H9 (cell line): ENCODE data around the gene TMED10. TPM values are rescaled to one million over a fixed set of nuclear protein-coding genes. Genes with fewer than 3 reads are reported as not detected.

ENCODE experiments used
- DNase-seq: peaks from one replicate; pipeline ENCODE4 v3.0.0-alpha.2; 2017
- H2AFZ ChIP-seq: one replicate; pipeline ENCODE4 v1.6.1; 2013; ENCODE audit warnings: mild to moderate bottlenecking, low read length, control low read depth, moderate library complexity
- H2AK5ac ChIP-seq: 2 replicates; pipeline ENCODE4 v1.6.1; 2013; ENCODE audit warnings: low read length, control low read depth, mixed read lengths; ENCODE audit not compliant: insufficient read length
- H2BK120ac ChIP-seq: one replicate; pipeline ENCODE4 v1.6.1; 2013; ENCODE audit warnings: low read depth, mild to moderate bottlenecking, low read length, control low read depth, inconsistent platforms; ENCODE audit not compliant: poor library complexity, severe bottlenecking
- H2BK12ac ChIP-seq: 2 replicates; pipeline ENCODE4 v1.6.1; 2013; ENCODE audit warnings: low read length, control low read depth, mixed read lengths, low read depth; ENCODE audit not compliant: insufficient read length
- H2BK15ac ChIP-seq: 2 replicates; pipeline ENCODE4 v1.6.1; 2013; ENCODE audit warnings: low read depth, low read length, control low read depth
- H2BK20ac ChIP-seq: one replicate; pipeline ENCODE4 v1.6.1; 2013; ENCODE audit warnings: low read depth, mild to moderate bottlenecking, low read length, control low read depth, inconsistent platforms; ENCODE audit not compliant: poor library complexity, severe bottlenecking
- H2BK5ac ChIP-seq: 2 replicates; pipeline ENCODE4 v1.6.1; 2013; ENCODE audit warnings: low read length, control low read depth, mixed read lengths; ENCODE audit not compliant: insufficient read length
- H3K14ac ChIP-seq: 2 replicates; pipeline ENCODE4 v1.6.1; 2013; ENCODE audit warnings: low read length, control low read depth; ENCODE audit not compliant: insufficient read depth
- H3K18ac ChIP-seq: 2 replicates; pipeline ENCODE4 v1.6.1; 2013; ENCODE audit warnings: low read depth, mild to moderate bottlenecking, mixed read lengths, low read length, control low read depth; ENCODE audit not compliant: insufficient read length
- H3K23ac ChIP-seq: 2 replicates; pipeline ENCODE4 v1.6.1; 2013; ENCODE audit warnings: low read length, control low read depth, mixed read lengths, low read depth; ENCODE audit not compliant: insufficient read length
- H3K23me2 ChIP-seq: 2 replicates; pipeline ENCODE4 v1.6.1; 2013; ENCODE audit warnings: low read depth, mild to moderate bottlenecking, mixed read lengths, low read length, control low read depth; ENCODE audit not compliant: insufficient read length, poor library complexity, severe bottlenecking
- H3K27ac ChIP-seq: 2 replicates; pipeline ENCODE4 v1.5.1; 2013; ENCODE audit warnings: low read length, control low read depth, mixed read lengths, low read depth; ENCODE audit not compliant: insufficient read length
- H3K27me3 ChIP-seq: 2 replicates; pipeline ENCODE4 v1.6.1; 2013; ENCODE audit warnings: low read length, control low read depth, inconsistent platforms; ENCODE audit not compliant: insufficient read depth
- H3K4ac ChIP-seq: 2 replicates; pipeline ENCODE4 v1.6.1; 2013; ENCODE audit warnings: low read depth, mild to moderate bottlenecking, control low read depth, inconsistent platforms, low read length, moderate library complexity
- H3K4me1 ChIP-seq: 2 replicates; pipeline ENCODE4 v1.6.1; 2013; ENCODE audit warnings: low read length, control low read depth, inconsistent platforms; ENCODE audit not compliant: insufficient read depth
- H3K4me2 ChIP-seq: 2 replicates; pipeline ENCODE4 v1.6.1; 2013; ENCODE audit warnings: low read length, control low read depth, mixed read lengths; ENCODE audit not compliant: insufficient read length, insufficient read depth
- H3K56ac ChIP-seq: 2 replicates; pipeline ENCODE4 v1.6.1; 2013; ENCODE audit warnings: low read depth, mild to moderate bottlenecking, mixed read lengths, low read length, control low read depth; ENCODE audit not compliant: insufficient read length
- H3K79me1 ChIP-seq: 2 replicates; pipeline ENCODE4 v1.6.1; 2013; ENCODE audit warnings: low read depth, mild to moderate bottlenecking, moderate library complexity, low read length, control low read depth, inconsistent platforms; ENCODE audit not compliant: insufficient read depth, poor library complexity, severe bottlenecking
- H3K79me2 ChIP-seq: 2 replicates; pipeline ENCODE4 v1.6.1; 2013; ENCODE audit warnings: low read length, control low read depth, inconsistent platforms; ENCODE audit not compliant: insufficient read depth
- H3K9ac ChIP-seq: 2 replicates; pipeline ENCODE4 v1.6.1; 2013; ENCODE audit warnings: low read length, control low read depth, mixed read lengths; ENCODE audit not compliant: insufficient read length; ENCODE audit errors: extremely low read depth
- H3K9me3 ChIP-seq: one replicate; pipeline ENCODE4 v1.6.1; 2013; ENCODE audit warnings: low read depth, low read length, inconsistent platforms; ENCODE audit not compliant: control insufficient read depth
- H3T11ph ChIP-seq: one replicate; pipeline ENCODE4 v1.6.1; 2013; ENCODE audit warnings: mild to moderate bottlenecking, low read length, control low read depth, inconsistent platforms
- H4K20me1 ChIP-seq: one replicate; pipeline ENCODE4 v1.6.1; 2013; ENCODE audit not compliant: control insufficient read depth, insufficient read length, insufficient read depth
- H4K5ac ChIP-seq: 2 replicates; pipeline ENCODE4 v1.6.1; 2013; ENCODE audit warnings: low read depth, mild to moderate bottlenecking, mixed read lengths, low read length, control low read depth; ENCODE audit not compliant: insufficient read length
- H4K8ac ChIP-seq: replicated peaks from 2 replicates; pipeline ENCODE4 v1.6.1; 2013; ENCODE audit warnings: low read length, control low read depth, mixed read lengths, low read depth; ENCODE audit not compliant: insufficient read length
- H4K91ac ChIP-seq: 2 replicates; pipeline ENCODE4 v1.6.1; 2013; ENCODE audit warnings: low read depth, mild to moderate bottlenecking, moderate library complexity, mixed read lengths, low read length, control low read depth; ENCODE audit not compliant: insufficient read length
- H3K27ac Mint-ChIP-seq, 3 experiments: 2 replicates in 2 of 3; 3 replicates in 1 of 3; pipeline ENCODE4 v1.8.0; 2020 to 2021; ENCODE audit warnings: mixed read lengths in 3 of 3, mild to moderate bottlenecking in 1 of 3, moderate library complexity in 1 of 3
- H3K27me3 Mint-ChIP-seq: 2 replicates; pipeline ENCODE4 v1.8.0; 2021; ENCODE audit warnings: low read depth, mild to moderate bottlenecking, moderate library complexity, mixed read lengths
- H3K36me3 Mint-ChIP-seq, 3 experiments: 2 replicates in 2 of 3; 3 replicates in 1 of 3; pipeline ENCODE4 v1.8.0; 2020 to 2021; ENCODE audit warnings: low read depth in 3 of 3, mixed read lengths in 3 of 3; ENCODE audit not compliant: insufficient read depth in 1 of 3
- H3K4me1 Mint-ChIP-seq, 2 experiments: 2 replicates each; pipeline ENCODE4 v1.8.0; 2020; ENCODE audit warnings: mixed read lengths in 2 of 2
- H3K4me3 Mint-ChIP-seq, 2 experiments: 2 replicates in 1 of 2; 3 replicates in 1 of 2; pipeline ENCODE4 v1.8.0; 2020 to 2021; ENCODE audit warnings: mild to moderate bottlenecking in 2 of 2, mixed read lengths in 2 of 2, moderate library complexity in 1 of 2
- H3K9me3 Mint-ChIP-seq, 2 experiments: 2 replicates in 1 of 2; 3 replicates in 1 of 2; pipeline ENCODE4 v1.8.0; 2020; ENCODE audit warnings: mild to moderate bottlenecking in 2 of 2, mixed read lengths in 2 of 2, moderate library complexity in 1 of 2
- WGBS: extraction: QIAGEN DNeasy Blood & Tissue Kit; methylation state at CpG from one replicate; pipeline ENCODE4 v1.1.7; 2013; ENCODE audit warnings: missing lambda C conversion rate, low lambda C conversion rate, mixed read lengths; ENCODE audit not compliant: insufficient read length; ENCODE audit errors: extremely low coverage; 5-methylcytosine and 5-hydroxymethylcytosine counted together
- total RNA-seq: library from RNA; stranded (reverse); gene quantifications from 2 replicates; pipeline ENCODE4 v1.2.1, GENCODE V29; 2021
- TF ChIP-seq, protein P1 (sequence below): fragments of 200-600 bp; sonication (generic); conservative IDR thresholded peaks from 3 replicates; pipeline ENCODE4 v1.8.0; 2021; ENCODE audit warnings: antibody characterized with exemption, mild to moderate bottlenecking

TMED10 gene
- total RNA-seq, 1 experiment from 2014 or later, result 176 TPM

DNA sequence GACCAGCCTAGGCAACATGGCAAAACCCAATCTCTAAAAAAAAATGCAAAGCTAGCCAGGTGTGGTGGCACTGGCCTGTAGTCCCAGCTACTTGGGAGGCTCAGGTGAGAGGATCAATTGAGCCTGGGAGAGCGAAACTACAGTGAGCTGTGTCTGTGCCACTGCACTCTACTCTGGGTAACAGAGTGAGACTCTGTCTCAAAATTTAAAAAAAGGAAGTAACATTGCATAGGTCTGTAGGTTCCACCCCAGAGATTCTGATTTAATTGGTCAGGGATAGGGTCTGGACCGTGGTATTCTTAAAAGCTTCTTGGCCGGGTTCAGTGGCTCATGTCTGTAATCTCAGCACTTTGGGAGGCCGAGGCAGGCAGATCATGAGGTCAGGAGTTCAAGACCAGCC is 80.7 kb downstream of the TMED10 start:
- no CpG with 5 or more reads among the region's 4 CpGs for WGBS
- Histone ChIP-seq H3K27me3 (no peaks in the 10 kb centered on the region), H2BK5ac (no peak overlapping the region), H2BK120ac (no peak overlapping the region), H3K4ac (no peak overlapping the region), H3K14ac (no peak overlapping the region), H3K9me3 (no peaks in the 10 kb centered on the region), H4K91ac (no peak overlapping the region), H3K18ac (no peak overlapping the region), H2BK12ac (no peak overlapping the region), H2BK15ac (no peak overlapping the region), H2BK20ac (no peak overlapping the region), H3K4me2 (no peak overlapping the region), H3K56ac (no peak overlapping the region), H3T11ph (no peak overlapping the region), H3K27ac (no peak overlapping the region), H3K23ac (no peak overlapping the region), H3K79me2 (no peaks in the 10 kb centered on the region), H2AFZ (no peak overlapping the region), H4K5ac (no peak overlapping the region), H3K23me2 (no peaks in the 10 kb centered on the region), H3K9ac (no peak overlapping the region), H4K8ac (no peak overlapping the region), H3K4me1 (no peaks in the 10 kb centered on the region), H3K79me1 (no peaks in the 10 kb centered on the region), H4K20me1 (no peaks in the 10 kb centered on the region), H2AK5ac (no peak overlapping the region)
- Mint-ChIP-seq H3K9me3 (no peaks in the 10 kb centered on the region), H3K27ac (peak overlapping the region in 1 of 3 experiments; percentile 27; a peak in 1 of 7 replicates), H3K27me3 (no peaks in the 10 kb centered on the region), H3K36me3 (peaks cover 21 to 67% (median 63%) of the 10 kb centered on the region in 3 experiments; a peak in 6 of 7 replicates), H3K4me1 (peaks cover 7 to 8% of the 10 kb centered on the region in 2 experiments), H3K4me3 (no peak overlapping the region)
- no peak for DNase-seq
- TF ChIP-seq, protein P1, sequence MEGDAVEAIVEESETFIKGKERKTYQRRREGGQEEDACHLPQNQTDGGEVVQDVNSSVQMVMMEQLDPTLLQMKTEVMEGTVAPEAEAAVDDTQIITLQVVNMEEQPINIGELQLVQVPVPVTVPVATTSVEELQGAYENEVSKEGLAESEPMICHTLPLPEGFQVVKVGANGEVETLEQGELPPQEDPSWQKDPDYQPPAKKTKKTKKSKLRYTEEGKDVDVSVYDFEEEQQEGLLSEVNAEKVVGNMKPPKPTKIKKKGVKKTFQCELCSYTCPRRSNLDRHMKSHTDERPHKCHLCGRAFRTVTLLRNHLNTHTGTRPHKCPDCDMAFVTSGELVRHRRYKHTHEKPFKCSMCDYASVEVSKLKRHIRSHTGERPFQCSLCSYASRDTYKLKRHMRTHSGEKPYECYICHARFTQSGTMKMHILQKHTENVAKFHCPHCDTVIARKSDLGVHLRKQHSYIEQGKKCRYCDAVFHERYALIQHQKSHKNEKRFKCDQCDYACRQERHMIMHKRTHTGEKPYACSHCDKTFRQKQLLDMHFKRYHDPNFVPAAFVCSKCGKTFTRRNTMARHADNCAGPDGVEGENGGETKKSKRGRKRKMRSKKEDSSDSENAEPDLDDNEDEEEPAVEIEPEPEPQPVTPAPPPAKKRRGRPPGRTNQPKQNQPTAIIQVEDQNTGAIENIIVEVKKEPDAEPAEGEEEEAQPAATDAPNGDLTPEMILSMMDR, result no peak
